SK-N-SH (cell line): ENCODE results near the gene ALOXE3. TPM values are rescaled to one million over a fixed set of nuclear protein-coding genes. Genes with fewer than 3 reads are reported as not detected.
A peak's percentile ranks its signal among the peaks of the same experiment; 100 is the strongest.

ENCODE experiments used
- CTCF ChIA-PET: fragments of 300-600, 350-600 bp; formaldehyde crosslinking; extraction: SDS; loops from one replicate; lab custom pipeline; 2021; lab: Yijun Ruan, JAX
- POLR2A ChIA-PET: fragments of 350-600 bp; sonication (Branson Sonifier 250); formaldehyde crosslinking; extraction: SDS; loops from one replicate; lab custom pipeline; 2020; ENCODE audit warnings: antibody characterized with exemption, inconsistent platforms; lab: Yijun Ruan, JAX
- DNase-seq: peaks from one replicate; pipeline ENCODE4 v3.0.0; 2012
- H2AFZ ChIP-seq: fragments of 200-600 bp; sonication (generic); 2 replicates; pipeline ENCODE4 v1.8.1; 2016; ENCODE audit warnings: antibody characterized with exemption, mild to moderate bottlenecking, low read depth
- H3F3A ChIP-seq: fragments of 200-600 bp; sonication (generic); replicated peaks from 2 replicates; pipeline ENCODE3; 2016; ENCODE audit warnings: antibody characterized with exemption, mild to moderate bottlenecking; ENCODE audit not compliant: insufficient read depth
- H3K27ac ChIP-seq, 2 experiments: fragments of 200-500 bp in 1 of 2; fragments of 200-600 bp in 1 of 2; sonication (Bioruptor generic) in 1 of 2; sonication (generic), shearing (Covaris generic) in 1 of 2; 2 replicates each; pipeline versions ENCODE4 v1.5.1 to v1.6.1; 2014 to 2016; ENCODE audit warnings: low read depth in 2 of 2, inconsistent platforms in 1 of 2, low read length in 1 of 2, mild to moderate bottlenecking in 1 of 2, mixed read lengths in 1 of 2
- H3K27me3 ChIP-seq: fragments of 200-600 bp; sonication (generic), shearing (Covaris generic); 2 replicates; pipeline ENCODE4 v1.6.1; 2016; ENCODE audit warnings: mixed run types; ENCODE audit not compliant: insufficient read depth
- H3K36me3 ChIP-seq, 2 experiments: fragments of 200-500 bp in 1 of 2; fragments of 200-600 bp in 1 of 2; sonication (Bioruptor generic) in 1 of 2; sonication (generic) in 1 of 2; replicated peaks in 1 of 2; 2 replicates each; pipeline versions ENCODE3 to v1.5.1; 2014 to 2016; ENCODE audit warnings: low read length in 1 of 2, mild to moderate bottlenecking in 1 of 2; ENCODE audit not compliant: insufficient read depth in 2 of 2, control insufficient read depth in 1 of 2
- H3K4me1 ChIP-seq, 2 experiments: fragments of 200-500 bp in 1 of 2; fragments of 200-600 bp in 1 of 2; sonication (Bioruptor generic) in 1 of 2; sonication (generic), shearing (Covaris generic) in 1 of 2; 2 replicates each; pipeline versions ENCODE4 v1.5.1 to v1.6.1; 2014 to 2016; ENCODE audit warnings: low read depth in 1 of 2, low read length in 1 of 2, mixed run types in 1 of 2; ENCODE audit not compliant: insufficient read depth in 2 of 2, control insufficient read depth in 1 of 2
- H3K4me2 ChIP-seq: fragments of 200-600 bp; sonication (generic), shearing (Covaris generic); 2 replicates; pipeline ENCODE4 v1.6.1; 2017; ENCODE audit warnings: mixed run types
- H3K4me3 ChIP-seq, 2 experiments: fragments of 200-500 bp in 1 of 2; fragments of 200-600 bp in 1 of 2; sonication (Bioruptor generic) in 1 of 2; sonication (generic), shearing (Covaris generic) in 1 of 2; 2 replicates each; pipeline versions ENCODE4 v1.5.1 to v1.8.1; 2014 to 2016; ENCODE audit warnings: low read depth in 2 of 2, inconsistent platforms in 1 of 2, low read length in 1 of 2, mild to moderate bottlenecking in 1 of 2, mixed read lengths in 1 of 2, moderate library complexity in 1 of 2
- H3K79me2 ChIP-seq: fragments of 200-600 bp; sonication (generic); 2 replicates; pipeline ENCODE4 v1.8.1; 2017; ENCODE audit warnings: mild to moderate bottlenecking; ENCODE audit not compliant: insufficient read depth
- H3K9ac ChIP-seq: fragments of 200-600 bp; sonication (generic); 2 replicates; pipeline ENCODE4 v1.6.1; 2017; ENCODE audit warnings: mixed run types
- H3K9me2 ChIP-seq: fragments of 200-600 bp; sonication (generic); 2 replicates; pipeline ENCODE4 v1.6.1; 2017; ENCODE audit warnings: mixed run types
- H3K9me3 ChIP-seq: fragments of 200-600 bp; sonication (generic); 2 replicates; pipeline ENCODE4 v1.6.1; 2017; ENCODE audit warnings: mixed run types, mild to moderate bottlenecking, moderate library complexity
- H4K20me1 ChIP-seq: fragments of 200-600 bp; sonication (generic); 2 replicates; pipeline ENCODE4 v1.6.1; 2017; ENCODE audit warnings: mild to moderate bottlenecking, mixed run types; ENCODE audit not compliant: insufficient read depth
- CHD2 ChIP-seq: fragments of 150-350 bp; IDR thresholded peaks from 2 replicates; pipeline ENCODE4 v1.6.1; 2018; ENCODE audit warnings: low read length; ENCODE audit not compliant: partially characterized antibody
- EP300 ChIP-seq, 2 experiments: IDR thresholded peaks; 2 replicates each; pipeline versions ENCODE4 v1.4.0 to v1.6.1; 2012; ENCODE audit warnings: borderline replicate concordance in 1 of 2, low read depth in 1 of 2, low read length in 1 of 2
- FOSL2 ChIP-seq: IDR thresholded peaks from 2 replicates; pipeline ENCODE4 v1.4.0; 2012; ENCODE audit warnings: low read depth, mild to moderate bottlenecking, moderate library complexity, borderline replicate concordance
- FOXJ3 ChIP-seq: sonication (generic); formaldehyde crosslinking; IDR thresholded peaks from 2 replicates; pipeline ENCODE4 v1.5.1; 2020; ENCODE audit warnings: mild to moderate bottlenecking, missing genetic modification reagents
- GABPA ChIP-seq: IDR thresholded peaks from 2 replicates; pipeline ENCODE4 v1.4.0; 2012; ENCODE audit warnings: low read depth, mild to moderate bottlenecking
- NRF1 ChIP-seq: IDR thresholded peaks from 2 replicates; pipeline ENCODE4 v1.6.1; 2012; ENCODE audit warnings: low read depth, mild to moderate bottlenecking, low read length
- POLR2AphosphoS5 ChIP-seq: IDR thresholded peaks from 2 replicates; pipeline ENCODE4 v1.6.1; 2012; ENCODE audit warnings: low read depth, low read length
- RFX5 ChIP-seq: IDR thresholded peaks from 2 replicates; pipeline ENCODE4 v1.6.1; 2012; ENCODE audit warnings: mild to moderate bottlenecking, improper control_type of control experiment, low read length
- RXRA ChIP-seq: IDR thresholded peaks from 2 replicates; pipeline ENCODE4 v1.4.0; 2012; ENCODE audit warnings: low read depth, mild to moderate bottlenecking, borderline replicate concordance
- SIN3A ChIP-seq: IDR thresholded peaks from 2 replicates; pipeline ENCODE4 v1.6.1; 2012; ENCODE audit warnings: low read depth, mild to moderate bottlenecking, low read length, moderate library complexity, borderline replicate concordance
- YY1 ChIP-seq: IDR thresholded peaks from 2 replicates; pipeline ENCODE4 v1.4.0; 2012; ENCODE audit warnings: low read depth, mild to moderate bottlenecking
- WGBS: methylation state at CpG from one replicate; pipeline ENCODE4 v1.1.6; 2017; ENCODE audit warnings: low lambda C conversion rate; 5-methylcytosine and 5-hydroxymethylcytosine counted together
- polyA plus RNA-seq, 3 experiments: library from polyadenylated mRNA; depleted of rRNA; stranded (reverse); fragments of >200 nt; gene quantifications; 2 replicates each; pipeline ENCODE4 v1.2.3, GENCODE V29; 2012
- TF ChIP-seq, protein P1 (sequence below): fragments of 150-350 bp; IDR thresholded peaks from 2 replicates; pipeline ENCODE4 v1.6.1; 2017; ENCODE audit warnings: antibody characterized with exemption, low read length, low read depth, borderline replicate concordance
- TF ChIP-seq, protein P2 (sequence below): IDR thresholded peaks from 2 replicates; pipeline ENCODE4 v1.4.0; 2012; ENCODE audit warnings: low read depth, borderline replicate concordance
- TF ChIP-seq, protein P3 (sequence below): fragments of 150-350 bp; IDR thresholded peaks from 2 replicates; pipeline ENCODE4 v1.6.1; 2016; ENCODE audit warnings: mild to moderate bottlenecking, low read depth, low read length

ALOXE3 gene
- polyA plus RNA-seq, 1 of the 3 experiments (the other 2 are of a cell fraction), result 0.46 TPM

DNA sequence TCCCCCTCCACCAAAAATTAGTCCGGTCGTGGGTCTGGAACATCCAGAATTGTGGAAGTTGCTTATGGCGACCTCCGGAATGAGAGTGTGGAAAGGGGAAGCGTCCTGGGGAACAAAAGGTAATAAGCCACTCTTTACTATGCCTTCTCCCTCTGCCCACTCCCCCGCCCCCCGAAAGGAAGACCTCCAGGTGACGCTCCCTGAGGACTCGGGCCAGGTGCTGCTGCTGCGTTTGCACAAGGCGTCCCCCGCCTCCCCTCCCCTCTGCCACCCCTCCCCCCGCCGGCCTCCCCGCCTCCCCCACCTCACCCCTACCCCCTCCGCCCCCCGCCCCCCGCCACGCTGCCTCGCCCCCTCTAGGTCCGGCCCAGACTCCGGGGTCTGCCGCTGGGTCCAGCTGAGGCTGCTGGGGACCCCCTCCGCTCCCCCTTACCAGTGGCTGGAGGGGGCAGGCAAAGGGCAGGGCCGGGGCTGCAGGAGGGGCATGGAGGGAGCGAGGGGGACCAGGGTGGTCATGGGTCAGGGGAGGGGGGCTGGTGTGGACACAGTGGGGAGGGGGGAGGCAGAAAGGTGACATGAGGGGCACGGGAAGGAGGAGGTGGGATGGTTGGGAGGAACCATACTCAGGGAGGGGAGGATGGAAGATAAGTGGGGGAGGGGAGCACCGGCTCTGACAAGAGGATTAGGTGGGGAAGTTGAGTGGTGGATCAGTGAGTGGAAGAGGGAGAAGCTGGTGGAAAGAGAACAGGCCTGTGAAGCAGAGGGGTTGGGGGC lies 54.4 kb downstream of the ALOXE3 start:
- DNase-seq, result no peak
- H3K4me3 ChIP-seq, result no peak overlapping the region
- H3K4me1 ChIP-seq, result peaks cover 4 to 5% of the 10 kb centered on the region in 2 experiments; a peak in 1 of 4 replicates
- no peak for TF ChIP-seq RXRA
- TF ChIP-seq CHD2, result no peak
- no peak for TF ChIP-seq RFX5
- WGBS, result 16% methylated on average over 20 of the region's 28 CpGs
- peaks cover 79% of the 10 kb centered on the region for H3K27me3 ChIP-seq
- ChIA-PET CTCF (interaction anchor here (1.1 to 8.4 kb wide), 5 partner anchors 9 to 54 kb away, joined by 3 to 114 read pairs (median 9); partner anchors contain the start of gene ALOXE3), POLR2A (no interaction called here)
- no peaks in the 10 kb centered on the region for H3K9me2 ChIP-seq
- H2AFZ ChIP-seq, result no peak overlapping the region
- H3F3A ChIP-seq, result no peaks in the 10 kb centered on the region
- H3K79me2 ChIP-seq, result no peaks in the 10 kb centered on the region
- no peaks in the 10 kb centered on the region for H3K36me3 ChIP-seq
- no peak overlapping the region for H3K4me2 ChIP-seq
- no peak overlapping the region for H3K27ac ChIP-seq
- no peak overlapping the region for H3K9ac ChIP-seq
- H4K20me1 ChIP-seq, result no peaks in the 10 kb centered on the region
- H3K9me3 ChIP-seq, result no peaks in the 10 kb centered on the region

DNA sequence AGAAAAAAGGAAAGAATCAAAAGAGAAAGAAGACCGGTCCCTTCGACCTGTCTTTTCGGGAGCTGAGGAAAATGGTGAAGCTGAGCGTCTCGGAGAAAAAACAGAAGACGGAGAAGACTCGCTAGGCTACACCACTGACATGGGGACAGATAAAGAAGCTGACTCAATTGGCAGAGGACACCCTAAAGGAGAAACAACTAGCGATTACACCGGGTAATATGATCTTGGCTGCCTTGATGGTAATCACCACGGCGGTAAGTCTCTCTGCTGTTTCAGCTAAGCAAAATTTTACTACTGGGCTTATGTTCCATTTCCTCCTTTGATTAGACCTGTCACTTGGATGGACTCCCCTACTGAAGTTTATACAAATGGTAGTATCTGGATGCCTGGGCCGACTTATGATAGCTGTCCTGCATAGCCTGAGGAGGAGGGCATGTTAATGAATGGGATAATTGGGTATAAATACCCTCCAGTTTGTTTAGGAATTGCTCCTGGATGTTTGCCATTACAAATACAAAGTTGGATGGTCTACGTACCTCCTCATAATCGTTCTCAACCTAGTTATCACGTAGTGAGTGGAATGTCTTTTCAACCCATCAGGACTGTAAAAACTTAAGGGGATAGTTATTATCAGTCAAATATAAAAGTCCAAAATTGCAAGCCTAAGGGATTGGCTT lies 55.4 kb downstream of the ALOXE3 start:
- Histone ChIP-seq H3K4me2 (peak overlapping the region; percentile 64), H3K9me3 (no peaks in the 10 kb centered on the region), H3K9me2 (no peaks in the 10 kb centered on the region), H3K4me3 (peak overlapping the region in 1 of 2 experiments; percentile 31; a peak in 1 of 4 replicates), H3F3A (no peaks in the 10 kb centered on the region), H3K9ac (no peak overlapping the region), H3K4me1 (peaks cover 4 to 6% of the 10 kb centered on the region in 2 experiments; a peak in 2 of 4 replicates), H3K79me2 (no peaks in the 10 kb centered on the region), H3K27me3 (peaks cover 71% of the 10 kb centered on the region), H2AFZ (no peak overlapping the region), H4K20me1 (no peaks in the 10 kb centered on the region), H3K27ac (no peak overlapping the region), H3K36me3 (no peaks in the 10 kb centered on the region)
- TF ChIP-seq SIN3A (no peak), FOSL2 (no peak), NRF1 (no peak), FOXJ3 (CRISPR knock-in tag) (no peak), YY1 (no peak), GABPA (no peak), RFX5 (no peak), EP300 (IDR thresholded peaks at IDR 0.05; ENCODE audit: borderline replicate concordance in 1 of 2, low read depth in 1 of 2, low read length in 1 of 2) (no peak), POLR2AphosphoS5 (no peak)
- TF ChIP-seq, protein P1, sequence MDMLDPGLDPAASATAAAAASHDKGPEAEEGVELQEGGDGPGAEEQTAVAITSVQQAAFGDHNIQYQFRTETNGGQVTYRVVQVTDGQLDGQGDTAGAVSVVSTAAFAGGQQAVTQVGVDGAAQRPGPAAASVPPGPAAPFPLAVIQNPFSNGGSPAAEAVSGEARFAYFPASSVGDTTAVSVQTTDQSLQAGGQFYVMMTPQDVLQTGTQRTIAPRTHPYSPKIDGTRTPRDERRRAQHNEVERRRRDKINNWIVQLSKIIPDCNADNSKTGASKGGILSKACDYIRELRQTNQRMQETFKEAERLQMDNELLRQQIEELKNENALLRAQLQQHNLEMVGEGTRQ, result no peak
- TF ChIP-seq, protein P2, sequence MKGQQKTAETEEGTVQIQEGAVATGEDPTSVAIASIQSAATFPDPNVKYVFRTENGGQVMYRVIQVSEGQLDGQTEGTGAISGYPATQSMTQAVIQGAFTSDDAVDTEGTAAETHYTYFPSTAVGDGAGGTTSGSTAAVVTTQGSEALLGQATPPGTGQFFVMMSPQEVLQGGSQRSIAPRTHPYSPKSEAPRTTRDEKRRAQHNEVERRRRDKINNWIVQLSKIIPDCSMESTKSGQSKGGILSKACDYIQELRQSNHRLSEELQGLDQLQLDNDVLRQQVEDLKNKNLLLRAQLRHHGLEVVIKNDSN, result no peak
- TF ChIP-seq, protein P3, sequence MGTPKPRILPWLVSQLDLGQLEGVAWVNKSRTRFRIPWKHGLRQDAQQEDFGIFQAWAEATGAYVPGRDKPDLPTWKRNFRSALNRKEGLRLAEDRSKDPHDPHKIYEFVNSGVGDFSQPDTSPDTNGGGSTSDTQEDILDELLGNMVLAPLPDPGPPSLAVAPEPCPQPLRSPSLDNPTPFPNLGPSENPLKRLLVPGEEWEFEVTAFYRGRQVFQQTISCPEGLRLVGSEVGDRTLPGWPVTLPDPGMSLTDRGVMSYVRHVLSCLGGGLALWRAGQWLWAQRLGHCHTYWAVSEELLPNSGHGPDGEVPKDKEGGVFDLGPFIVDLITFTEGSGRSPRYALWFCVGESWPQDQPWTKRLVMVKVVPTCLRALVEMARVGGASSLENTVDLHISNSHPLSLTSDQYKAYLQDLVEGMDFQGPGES, result no peak
- WGBS, result 12% methylated on average over 15 of the region's 15 CpGs
- DNase-seq, result no peak
- ChIA-PET POLR2A (no interaction called here), CTCF (interaction anchor here (0.9 to 8.9 kb wide), 11 partner anchors 11 to 238 kb away, joined by 3 to 390 read pairs (median 28); partner anchors contain the start of genes ALOX12B and ALOXE3)
